ENCODE results near the gene DHRSX. TPM values are rescaled to one million over a fixed set of nuclear protein-coding genes. Genes with fewer than 3 reads are reported as not detected.
"Not testable (repeated sequence)": the region's sequence is repeated elsewhere in the genome, so short reads cannot be mapped to it uniquely, and the experiment has no call there.

DHRSX gene
- total RNA-seq, 1 donor from 2014 or later: 23.2 TPM

GRCh38 chrX:2478546-2479419, 22.0 kb downstream of the DHRSX start:
- FAIRE-seq (no peak), DNase-seq (ENCODE audit: low spot score in 2 of 2) (no peak)

DNA sequence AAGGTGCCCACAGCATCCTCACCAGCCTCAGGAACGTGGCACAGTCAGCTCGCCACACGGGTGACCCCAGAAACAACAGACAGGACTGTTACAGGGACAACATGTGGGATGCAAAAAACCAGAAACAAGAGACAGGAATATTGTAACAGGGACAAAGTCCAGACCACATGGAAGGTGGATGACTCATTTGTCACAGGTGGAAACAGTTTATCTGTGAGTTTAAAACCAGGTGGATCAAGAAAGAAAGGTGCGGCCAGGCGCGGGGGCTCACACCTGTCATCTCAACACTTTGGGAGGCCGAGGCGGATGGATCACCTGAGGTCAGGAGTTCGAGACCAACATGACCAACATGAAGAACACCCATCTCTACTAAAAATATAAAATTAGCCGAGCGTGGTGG, 23.5 kb downstream of the DHRSX start:
- not testable (repeated sequence) for FAIRE-seq

GRCh38 chrX:2474963-2475726, 25.6 kb downstream of the DHRSX start:
- no peak for FAIRE-seq
- DNase-seq (ENCODE audit: low spot score in 2 of 2): no peak

More for the DNA sequence above, 23.5 kb downstream of the DHRSX start:
- not testable (repeated sequence) for DNase-seq (ENCODE audit: low spot score in 2 of 2)

DNA sequence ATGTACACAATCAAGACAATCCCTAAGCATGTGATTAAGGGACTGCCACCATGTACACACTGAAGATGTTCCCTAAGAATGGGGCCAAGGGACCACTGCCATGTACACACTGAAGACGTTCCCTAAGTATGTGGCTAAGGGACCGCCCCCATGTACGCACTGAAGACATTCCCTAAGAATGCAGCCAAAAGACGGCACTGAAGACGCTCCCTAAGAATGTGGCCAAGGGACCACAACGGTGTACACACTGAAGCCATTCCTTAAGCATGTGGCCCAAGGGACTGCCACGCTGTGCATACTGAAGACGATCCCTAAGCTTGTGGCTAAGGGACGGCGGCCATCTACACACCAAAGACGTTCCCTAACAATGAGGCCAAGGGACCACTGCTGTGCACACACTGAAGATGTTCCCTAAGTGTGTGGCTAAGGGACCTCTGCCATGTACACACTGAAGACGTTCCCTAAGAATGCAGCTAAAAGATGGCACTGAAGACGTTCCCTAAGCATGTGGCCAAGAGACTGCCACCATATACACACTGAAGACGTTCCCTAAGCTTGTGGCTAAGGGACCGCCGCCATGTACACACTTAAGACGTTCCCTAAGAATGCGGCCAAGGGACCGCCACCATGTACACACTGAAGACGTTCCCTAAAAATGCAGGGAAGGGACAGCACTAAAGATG, 26.4 kb downstream of the DHRSX start:
- no peak for DNase-seq (ENCODE audit: low spot score in 2 of 2)
- FAIRE-seq: no peak

GRCh38 chrX:2473064-2473463, 27.7 kb downstream of the DHRSX start:
- DNase-seq (ENCODE audit: low spot score in 2 of 2); FAIRE-seq: not testable (repeated sequence)

GRCh38 chrX:2471641-2472040, 29.1 kb downstream of the DHRSX start:
- no peak for FAIRE-seq
- no peak for DNase-seq (ENCODE audit: low spot score in 2 of 2)

- not testable (repeated sequence) for FAIRE-seq; DNase-seq (ENCODE audit: low spot score in 2 of 2)
Observed at GRCh38 chrX:2471126-2471525, 29.6 kb downstream of the DHRSX start.

DNA sequence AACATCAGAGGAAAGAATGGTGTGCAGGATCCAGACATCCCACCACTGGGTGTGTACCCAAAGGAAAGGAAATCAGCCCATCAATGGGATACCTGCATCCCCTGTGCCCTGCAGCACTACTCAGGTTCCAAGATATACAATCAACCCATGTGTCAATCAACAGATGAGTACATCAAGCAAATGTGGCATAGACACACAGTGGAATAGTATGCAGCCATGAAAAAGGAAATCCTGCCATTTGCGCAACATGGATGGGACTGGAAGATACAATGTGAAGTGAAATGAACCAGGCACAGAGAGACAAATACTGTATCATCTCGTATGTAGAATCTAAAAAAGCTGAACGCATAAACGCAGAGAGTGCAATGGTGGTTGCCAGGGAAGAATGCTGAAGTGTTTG, 30.9 kb downstream of the DHRSX start:
- not testable (repeated sequence) for FAIRE-seq; DNase-seq (ENCODE audit: low spot score in 2 of 2)

DNA sequence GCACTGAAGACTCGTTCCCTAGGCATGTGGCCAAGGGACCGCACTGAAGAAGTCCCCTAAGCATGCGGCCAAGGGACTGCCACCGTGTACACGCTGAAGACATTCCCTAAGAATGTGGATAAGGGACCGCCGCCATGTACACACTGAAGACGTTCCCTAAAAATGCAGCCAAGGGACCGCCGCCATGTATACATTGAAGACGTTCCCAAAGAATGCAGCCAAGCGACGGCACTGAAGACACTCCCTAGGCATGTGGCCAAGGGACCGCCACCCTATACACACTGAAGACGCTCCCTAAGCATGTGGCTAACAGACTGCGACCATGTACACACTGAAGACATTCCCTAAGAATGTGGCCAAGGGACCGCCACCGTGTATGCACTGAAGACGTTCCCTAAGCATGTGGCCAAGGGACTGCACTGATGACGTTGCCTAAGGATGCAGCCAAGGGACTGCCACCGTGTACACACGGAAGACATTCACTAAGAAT, 31.5 kb downstream of the DHRSX start:
- DNase-seq (ENCODE audit: low spot score in 2 of 2): no peak
- FAIRE-seq: no peak

GRCh38 chrX:2468261-2469195, 32.2 kb downstream of the DHRSX start:
- no peak for FAIRE-seq
- no peak for DNase-seq (ENCODE audit: low spot score in 2 of 2)

- FAIRE-seq: no peak
- DNase-seq (ENCODE audit: low spot score in 2 of 2): no peak
Observed at GRCh38 chrX:2466876-2467656, 33.7 kb downstream of the DHRSX start.

- no peak for FAIRE-seq
- no peak for DNase-seq (ENCODE audit: low spot score in 2 of 2)
Observed at GRCh38 chrX:2464677-2465166, 36.1 kb downstream of the DHRSX start.

DNA sequence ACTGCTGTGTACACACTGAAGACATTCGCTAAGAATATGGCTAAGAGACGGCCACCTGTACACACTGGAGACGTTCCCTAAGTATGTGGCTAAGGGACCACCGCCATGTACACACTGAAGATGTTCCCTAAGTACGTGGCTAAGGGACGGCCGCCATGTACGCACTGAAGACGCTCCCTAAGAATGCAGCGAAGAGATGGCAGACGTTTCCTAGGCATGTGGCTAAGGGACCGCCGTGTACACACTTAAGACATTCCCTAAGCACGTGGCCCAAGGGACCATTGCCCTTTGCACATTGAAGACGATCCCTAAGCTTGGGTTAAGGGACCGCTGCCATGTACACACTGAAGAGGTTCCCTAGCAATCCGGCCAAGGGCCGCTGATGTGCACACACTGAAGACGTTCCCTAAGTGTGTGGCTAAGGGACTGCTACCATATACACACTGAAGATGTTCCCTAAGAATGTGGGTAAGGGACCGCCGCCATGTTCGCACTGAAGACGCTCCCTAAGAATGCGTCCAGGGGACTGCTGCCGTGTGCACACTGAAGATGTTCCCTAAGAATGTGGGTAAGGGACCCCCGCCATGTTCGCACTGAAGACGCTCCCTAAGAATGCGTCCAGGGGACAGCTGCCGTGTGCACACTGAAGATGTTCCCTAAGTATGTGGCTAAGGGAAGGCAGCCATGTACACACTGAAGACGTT, 36.7 kb downstream of the DHRSX start:
- DNase-seq (ENCODE audit: low spot score in 2 of 2) (no peak), FAIRE-seq (no peak)

- DNase-seq (ENCODE audit: low spot score in 2 of 2); FAIRE-seq: not testable (repeated sequence)
Observed at GRCh38 chrX:2463481-2463880, 37.3 kb downstream of the DHRSX start.

GRCh38 chrX:2462780-2463179, 38.0 kb downstream of the DHRSX start:
- no peak for FAIRE-seq
- no peak for DNase-seq (ENCODE audit: low spot score in 2 of 2)

DNA sequence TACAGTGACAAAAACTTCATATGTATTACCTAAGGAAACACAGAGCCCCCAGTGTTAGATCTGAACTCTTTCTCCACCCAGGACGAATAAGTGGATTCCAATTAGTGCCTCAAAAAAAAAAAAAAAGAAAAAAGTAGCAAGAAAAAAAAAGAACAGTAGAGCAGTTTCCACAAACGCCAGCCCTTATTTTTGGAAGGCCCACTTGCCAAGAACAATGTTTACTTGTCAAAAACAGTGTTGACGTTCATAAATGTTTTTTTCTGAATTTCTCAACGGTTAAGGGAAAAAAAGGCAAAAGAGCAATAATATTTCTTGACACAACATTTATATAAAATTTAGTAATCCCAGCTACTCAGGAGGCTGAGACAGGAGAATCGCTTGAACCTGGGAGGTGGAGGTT, 38.7 kb downstream of the DHRSX start:
- FAIRE-seq: no peak
- DNase-seq (ENCODE audit: low spot score in 2 of 2): no peak

DNA sequence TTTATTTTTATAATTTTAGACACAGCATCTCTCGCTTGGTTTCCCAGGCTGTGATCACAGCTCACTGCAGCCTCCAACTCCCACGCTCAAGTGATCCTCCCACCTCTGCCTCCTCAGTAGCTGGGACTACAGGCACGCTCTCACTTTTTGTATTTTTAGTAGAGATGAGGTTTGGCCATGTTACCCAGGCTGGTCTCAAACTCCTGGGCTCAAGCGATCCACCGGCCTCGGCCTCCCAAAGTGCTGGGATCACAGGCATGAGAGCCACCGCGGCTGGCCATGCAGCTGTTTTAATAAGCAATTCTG, 39.1 kb downstream of the DHRSX start:
- no peak for FAIRE-seq
- no peak for DNase-seq (ENCODE audit: low spot score in 2 of 2)

Data from frontal cortex (tissue), 4 donors.